Measurements from ENCODE around the gene SMIM35.

DNA sequence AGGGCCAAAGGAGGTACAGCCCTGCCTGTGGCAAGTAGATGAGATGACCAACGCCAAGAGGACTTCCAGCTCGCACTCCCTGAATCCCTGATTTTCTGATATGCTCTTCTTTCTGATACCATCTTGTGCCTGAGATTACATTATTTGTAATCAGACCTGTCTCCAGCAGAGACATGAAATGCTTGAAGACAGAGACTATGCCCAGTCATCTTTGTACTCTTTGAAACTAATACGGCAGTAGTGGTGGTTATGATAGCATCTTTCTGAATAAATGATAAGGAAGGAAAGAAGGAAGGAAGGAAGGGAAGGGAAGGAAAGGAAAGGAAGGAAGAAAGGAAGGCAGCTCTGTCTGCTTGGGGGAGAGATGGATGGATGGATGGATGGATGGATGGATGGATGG, 72.7 kb downstream of the SMIM35 start:
- TF ChIP-seq POLR2AphosphoS5 (IDR thresholded peaks at IDR 0.05) = no peak
- no peak for TF ChIP-seq POLR2A (IDR thresholded peaks at IDR 0.05)
- TF ChIP-seq, protein P1, sequence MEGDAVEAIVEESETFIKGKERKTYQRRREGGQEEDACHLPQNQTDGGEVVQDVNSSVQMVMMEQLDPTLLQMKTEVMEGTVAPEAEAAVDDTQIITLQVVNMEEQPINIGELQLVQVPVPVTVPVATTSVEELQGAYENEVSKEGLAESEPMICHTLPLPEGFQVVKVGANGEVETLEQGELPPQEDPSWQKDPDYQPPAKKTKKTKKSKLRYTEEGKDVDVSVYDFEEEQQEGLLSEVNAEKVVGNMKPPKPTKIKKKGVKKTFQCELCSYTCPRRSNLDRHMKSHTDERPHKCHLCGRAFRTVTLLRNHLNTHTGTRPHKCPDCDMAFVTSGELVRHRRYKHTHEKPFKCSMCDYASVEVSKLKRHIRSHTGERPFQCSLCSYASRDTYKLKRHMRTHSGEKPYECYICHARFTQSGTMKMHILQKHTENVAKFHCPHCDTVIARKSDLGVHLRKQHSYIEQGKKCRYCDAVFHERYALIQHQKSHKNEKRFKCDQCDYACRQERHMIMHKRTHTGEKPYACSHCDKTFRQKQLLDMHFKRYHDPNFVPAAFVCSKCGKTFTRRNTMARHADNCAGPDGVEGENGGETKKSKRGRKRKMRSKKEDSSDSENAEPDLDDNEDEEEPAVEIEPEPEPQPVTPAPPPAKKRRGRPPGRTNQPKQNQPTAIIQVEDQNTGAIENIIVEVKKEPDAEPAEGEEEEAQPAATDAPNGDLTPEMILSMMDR (IDR thresholded peaks at IDR 0.05) = no peak

All from breast epithelium (tissue), 3 donors.